Mammary epithelial cell (primary cell): ENCODE measurements around the gene ODAM.

Experiments used
- EZH2 ChIP-seq: IDR thresholded peaks from 2 replicates; pipeline ENCODE4 v1.6.1; 2012; ENCODE audit warnings: low read length, inconsistent platforms, borderline replicate concordance
- TF ChIP-seq, protein P1 (sequence below), 2 donors: IDR thresholded peaks in 1 of 2; conservative IDR thresholded peaks in 1 of 2; 2 replicates each; pipeline ENCODE4 v1.5.1; 2011 to 2012; ENCODE audit warnings: inconsistent platforms in 2 of 2, low read length in 2 of 2, mild to moderate bottlenecking in 2 of 2, control low read depth in 1 of 2, low read depth in 1 of 2; ENCODE audit not compliant: insufficient read depth in 1 of 2; ENCODE audit errors: extremely low read depth in 1 of 2

- TF ChIP-seq, protein P1, sequence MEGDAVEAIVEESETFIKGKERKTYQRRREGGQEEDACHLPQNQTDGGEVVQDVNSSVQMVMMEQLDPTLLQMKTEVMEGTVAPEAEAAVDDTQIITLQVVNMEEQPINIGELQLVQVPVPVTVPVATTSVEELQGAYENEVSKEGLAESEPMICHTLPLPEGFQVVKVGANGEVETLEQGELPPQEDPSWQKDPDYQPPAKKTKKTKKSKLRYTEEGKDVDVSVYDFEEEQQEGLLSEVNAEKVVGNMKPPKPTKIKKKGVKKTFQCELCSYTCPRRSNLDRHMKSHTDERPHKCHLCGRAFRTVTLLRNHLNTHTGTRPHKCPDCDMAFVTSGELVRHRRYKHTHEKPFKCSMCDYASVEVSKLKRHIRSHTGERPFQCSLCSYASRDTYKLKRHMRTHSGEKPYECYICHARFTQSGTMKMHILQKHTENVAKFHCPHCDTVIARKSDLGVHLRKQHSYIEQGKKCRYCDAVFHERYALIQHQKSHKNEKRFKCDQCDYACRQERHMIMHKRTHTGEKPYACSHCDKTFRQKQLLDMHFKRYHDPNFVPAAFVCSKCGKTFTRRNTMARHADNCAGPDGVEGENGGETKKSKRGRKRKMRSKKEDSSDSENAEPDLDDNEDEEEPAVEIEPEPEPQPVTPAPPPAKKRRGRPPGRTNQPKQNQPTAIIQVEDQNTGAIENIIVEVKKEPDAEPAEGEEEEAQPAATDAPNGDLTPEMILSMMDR (conservative IDR thresholded peaks at IDR 0.05 in 1 of 2, IDR thresholded peaks at IDR 0.05 in 1 of 2; ENCODE audit: extremely low read depth in 1 of 2, insufficient read depth in 1 of 2, low read depth in 1 of 2, low read length in 2 of 2): no peak
- no peak for TF ChIP-seq EZH2
These were observed 4.9 kb upstream of the ODAM start for GRCh38 chr4:70190579-70190978.
